ENCODE data around the gene KCTD2. TPM values are rescaled to one million over a fixed set of nuclear protein-coding genes. Genes with fewer than 3 reads are reported as not detected.

KCTD2 gene
- total and polyA plus RNA-seq, 2 of the 13 experiments (the other 11 are each of a cell fraction or from before 2014, with no cell fraction given), result 28.3 to 32.6 TPM

GRCh38 chr17:75090871-75091854, 44.1 kb downstream of the KCTD2 start (continued):
- TF ChIP-seq ZNF280D (CRISPR knock-in tag; IDR thresholded peaks at IDR 0.05) (peak; percentile 30; the same call in 1 of the 2 replicates), ZNF205 (CRISPR knock-in tag; IDR thresholded peaks at IDR 0.05) (peak; percentile 64; the same call in 1 of the 2 replicates), THAP8 (CRISPR knock-in tag; IDR thresholded peaks at IDR 0.05; ENCODE audit: borderline replicate concordance) (0 out of 2 replicates have a peak, but pooled peaks have one; percentile 48), RBAK (CRISPR knock-in tag; IDR thresholded peaks at IDR 0.05) (no peak), ZNF691 (CRISPR knock-in tag; IDR thresholded peaks at IDR 0.05; ENCODE audit: borderline replicate concordance, low read depth) (peak; percentile 66; the same call in 1 of the 2 replicates), KMT2A (CRISPR knock-in tag; IDR thresholded peaks at IDR 0.05) (no peak), ZBTB7B (CRISPR knock-in tag; IDR thresholded peaks at IDR 0.05) (peak; percentile 94; the same call in 1 of the 2 replicates), RXRA (CRISPR knock-in tag; IDR thresholded peaks at IDR 0.05) (peak; percentile 93), ZBTB40 (IDR thresholded peaks at IDR 0.05) (no peak), ZBTB40 (CRISPR knock-in tag; IDR thresholded peaks at IDR 0.05) (no peak), PTBP1 (IDR thresholded peaks at IDR 0.05; ENCODE audit: low read depth, low read length, poor library complexity, severe bottlenecking) (no peak), SMARCE1 (IDR thresholded peaks at IDR 0.05; ENCODE audit: borderline replicate concordance) (no peak), PAX8 (CRISPR knock-in tag; IDR thresholded peaks at IDR 0.05; ENCODE audit: borderline replicate concordance) (0 out of 2 replicates have a peak, but pooled peaks have one; percentile 14), ZNF766 (CRISPR knock-in tag; IDR thresholded peaks at IDR 0.05; ENCODE audit: borderline replicate concordance) (no peak)

Data from HepG2 (cell line).